Astrocyte of the cerebellum (primary cell): ENCODE results near the gene ACO2.
A peak's percentile ranks its signal among the peaks of the same experiment; 100 is the strongest.
"Not testable (repeated sequence)": the region's sequence is repeated elsewhere in the genome, so short reads cannot be mapped to it uniquely, and the experiment has no call there.

Source experiments
- DNase-seq: peaks from one replicate; pipeline ENCODE4 v3.0.0-alpha.2; 2011; ENCODE audit warnings: low read depth
- H3K4me3 ChIP-seq: 2 replicates; pipeline ENCODE4 v1.5.1; 2011; ENCODE audit warnings: mild to moderate bottlenecking, low read depth, low read length, moderate library complexity
- CTCF ChIP-seq: IDR thresholded peaks from 2 replicates; pipeline ENCODE4 v1.5.1; 2012; ENCODE audit warnings: low read length, low read depth, moderate library complexity, mild to moderate bottlenecking; ENCODE audit errors: missing control alignments
- in situ Hi-C: cut with HindIII; loops from 2 replicates; pipeline ENCODE4 v1.10.0; 2017; ENCODE audit warnings: low sequenced_read_pairs

Gene ACO2

GRCh38 chr22:41468381-41469217 is at the start of gene ACO2, which contains the start of gene PHF5A:
Gene ACO2, plus strand, starts transcription at chr22:41469117. Its CDS starts 30 bp downstream, at chr22:41469147.
Gene PHF5A, minus strand, starts transcription at chr22:41468692. Its CDS starts 39 bp downstream, at chr22:41468653.
- in situ Hi-C loops = no loop called here
- peak; percentile 97 for DNase-seq
- TF ChIP-seq CTCF = no peak
- H3K4me3 ChIP-seq = peak within 1 kb of the TSS; percentile 99

DNA sequence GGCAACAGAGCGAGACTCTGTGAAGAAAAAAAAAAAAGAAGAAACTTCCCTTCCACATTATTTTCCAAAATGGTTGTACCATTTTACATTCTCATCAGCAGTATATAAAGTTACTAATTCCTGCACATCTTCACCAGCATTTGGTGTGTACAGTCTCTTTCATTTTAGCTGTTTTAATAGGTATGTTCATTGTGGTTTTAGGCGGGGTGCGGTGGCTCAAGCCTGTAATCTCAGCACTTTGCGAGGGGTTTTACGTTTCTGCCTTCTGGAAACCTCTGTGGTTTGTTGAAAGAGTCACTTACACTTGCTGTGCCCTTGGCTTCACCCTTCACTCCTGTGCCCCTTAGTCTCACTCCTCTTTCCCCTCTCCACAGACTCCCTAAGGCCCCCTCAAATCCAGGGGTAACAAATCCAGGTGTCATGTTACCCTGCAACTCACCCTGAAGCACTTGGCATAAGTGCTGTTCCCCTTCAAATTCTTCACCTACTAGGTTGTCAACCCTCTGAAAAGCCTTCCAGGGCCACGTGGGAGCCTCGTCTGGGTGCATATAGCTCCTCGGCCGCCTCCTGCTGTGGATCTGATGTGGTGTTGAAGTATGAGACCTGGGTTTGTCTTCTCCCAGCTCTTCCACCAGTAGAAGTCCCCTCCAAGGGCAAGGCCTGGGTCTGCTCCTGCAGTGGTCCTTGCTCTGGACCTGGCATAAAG is 43.1 kb upstream of the ACO2 start:
- TF ChIP-seq CTCF = no peak
- in situ Hi-C loops = no loop called here
- H3K4me3 ChIP-seq = no peak overlapping the region
- no peak for DNase-seq

DNA sequence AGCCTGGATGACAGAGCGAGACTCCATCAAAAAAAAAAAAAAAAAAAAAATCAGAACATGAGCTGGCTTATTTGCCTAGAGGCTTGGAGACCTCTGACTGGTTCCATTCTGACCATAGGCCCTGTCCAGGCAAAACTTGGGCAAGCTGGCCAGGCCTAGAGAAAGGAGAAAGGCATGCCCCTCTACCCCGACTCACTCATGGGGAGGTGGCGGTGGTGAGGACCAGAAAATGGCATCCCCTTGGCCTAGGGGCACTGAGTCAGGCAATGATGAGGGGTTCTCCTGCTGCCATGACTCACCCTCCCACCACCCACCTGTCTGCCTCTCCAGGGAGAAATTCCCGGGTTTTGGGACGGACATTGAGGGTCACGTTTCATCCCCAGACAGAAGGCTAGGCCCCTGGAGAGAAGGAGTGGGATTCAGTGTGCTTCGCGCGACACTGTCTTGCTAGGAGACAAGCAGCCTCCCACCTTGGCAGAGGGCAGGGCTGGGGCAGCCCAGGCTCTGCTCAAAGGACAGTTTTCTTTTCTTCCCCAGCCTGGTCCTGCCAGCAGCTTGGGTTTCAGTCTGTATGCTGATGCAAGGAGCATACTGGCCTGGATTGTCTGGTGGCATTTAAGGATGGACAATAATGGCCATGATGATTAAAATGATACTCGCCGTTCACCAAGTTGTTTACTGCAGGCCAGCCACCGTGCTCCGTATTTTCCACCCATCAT is 39.5 kb upstream of the ACO2 start:
- no peak for DNase-seq
- H3K4me3 ChIP-seq = no peak overlapping the region
- in situ Hi-C loops = no loop called here
- no peak for TF ChIP-seq CTCF

- DNase-seq = no peak
- no peak overlapping the region for H3K4me3 ChIP-seq
- TF ChIP-seq CTCF = no peak
- in situ Hi-C loops = no loop called here
Measured at GRCh38 chr22:41429951-41430332, 39.0 kb upstream of the ACO2 start.

DNA sequence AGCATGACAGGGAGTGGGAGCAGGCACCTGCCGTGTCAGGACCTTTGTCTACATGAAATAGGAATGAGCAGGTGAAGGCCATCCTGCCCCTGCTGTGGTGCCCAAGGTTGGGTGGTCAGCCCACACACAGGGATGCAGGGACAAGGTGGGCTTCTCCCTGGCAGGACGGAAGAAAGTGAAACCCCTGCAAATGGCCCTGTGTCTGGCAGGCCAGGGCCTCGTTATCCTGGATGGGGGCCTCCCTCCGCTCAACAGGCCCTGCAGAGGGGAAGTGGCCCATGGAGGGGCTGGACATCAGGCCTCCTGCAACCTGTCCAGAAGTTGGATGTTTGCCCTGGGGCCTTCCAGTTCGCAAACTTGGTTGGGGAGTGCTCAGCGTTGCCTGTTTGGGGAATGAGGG is 37.3 kb upstream of the ACO2 start:
- no peak for DNase-seq
- H3K4me3 ChIP-seq = no peak overlapping the region
- in situ Hi-C loops = no loop called here
- TF ChIP-seq CTCF = no peak

DNA sequence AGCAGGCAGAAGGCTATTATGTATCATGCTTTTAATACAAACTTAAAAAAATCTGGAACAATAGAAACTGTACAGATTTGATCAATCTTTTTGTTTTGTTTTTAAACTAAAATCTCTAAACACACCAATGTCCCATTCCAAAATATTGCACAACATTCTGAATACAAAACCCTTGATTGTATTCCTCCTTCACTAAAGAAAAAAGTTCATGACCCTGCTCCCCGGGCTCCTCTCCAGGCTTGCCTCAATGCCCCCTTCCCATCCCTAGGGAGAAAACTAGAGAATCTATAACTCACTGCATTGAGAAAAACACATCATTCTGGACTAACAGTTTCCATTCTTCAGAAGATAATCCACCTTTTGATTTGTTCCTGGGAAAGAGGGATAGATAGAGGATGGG is 35.4 kb upstream of the ACO2 start:
- H3K4me3 ChIP-seq, in situ Hi-C loops, DNase-seq: not testable (repeated sequence)

- H3K4me3 ChIP-seq, DNase-seq, in situ Hi-C loops: not testable (repeated sequence)
Measured at GRCh38 chr22:41434361-41435003, 34.4 kb upstream of the ACO2 start.
